Stimulated activated CD8-positive, alpha-beta memory T cell treated with anti-CD3 and anti-CD28 coated beads, Interleukin-7, amount 100 ng/mL, for 4 hours (primary cell): ENCODE data around the gene BBS5.

ENCODE experiments used
- DNase-seq, 2 donors: peaks; one replicate each; pipeline ENCODE4 v3.0.0-alpha.2; 2020; ENCODE audit warnings: low read depth in 2 of 2

The BBS5 gene

GRCh38 chr2:169546756-169547155 is 67.5 kb downstream of the BBS5 start:
- DNase-seq, result no peak
